Eye (tissue), 1 donor: ENCODE measurements around the gene MIS12.

Experiments used
- DNase-seq: peaks from one replicate; pipeline ENCODE4 v3.0.0-alpha.2; 2015

Gene MIS12

DNA sequence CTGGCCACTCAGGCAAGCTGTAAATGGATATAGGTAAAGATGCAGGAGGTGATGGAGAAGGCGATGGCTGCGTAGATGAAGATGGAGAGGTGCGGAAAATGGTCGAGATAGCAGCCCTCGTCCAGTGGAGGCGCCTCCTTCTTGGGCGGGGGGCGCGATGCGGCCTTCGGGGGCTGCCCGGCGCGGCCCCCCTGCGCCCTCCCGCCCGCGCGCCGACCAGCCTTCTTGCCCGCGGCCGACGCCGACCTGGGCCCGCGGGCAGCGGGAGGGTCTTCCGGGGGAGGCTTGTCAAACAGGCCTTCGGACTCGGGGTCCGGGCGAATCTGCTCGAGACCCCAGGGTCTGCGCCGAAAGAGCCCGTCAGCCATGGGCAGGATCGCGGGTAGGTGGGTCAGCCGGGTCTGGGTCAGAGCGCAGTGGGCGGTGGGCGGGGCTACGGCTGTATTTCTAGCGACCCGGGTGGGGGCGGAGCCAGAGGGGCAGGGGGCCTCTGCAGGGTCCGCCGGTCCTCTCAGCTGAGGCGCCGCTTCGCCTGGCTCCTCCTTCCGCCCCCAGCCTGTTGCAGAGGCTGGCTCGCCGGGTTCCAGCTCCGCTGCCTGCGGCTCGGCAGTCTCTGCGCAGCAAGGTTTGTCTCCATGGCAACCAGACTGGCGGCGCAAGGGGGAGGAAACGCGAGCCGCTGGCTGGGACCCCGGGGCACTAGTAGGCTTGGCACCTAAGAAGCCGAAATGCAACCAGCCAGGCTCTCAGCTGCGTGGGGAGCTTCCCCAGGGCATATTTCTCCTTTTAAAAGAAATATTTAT, 14.4 kb downstream of the MIS12 start:
- peak; percentile 98 for DNase-seq

DNA sequence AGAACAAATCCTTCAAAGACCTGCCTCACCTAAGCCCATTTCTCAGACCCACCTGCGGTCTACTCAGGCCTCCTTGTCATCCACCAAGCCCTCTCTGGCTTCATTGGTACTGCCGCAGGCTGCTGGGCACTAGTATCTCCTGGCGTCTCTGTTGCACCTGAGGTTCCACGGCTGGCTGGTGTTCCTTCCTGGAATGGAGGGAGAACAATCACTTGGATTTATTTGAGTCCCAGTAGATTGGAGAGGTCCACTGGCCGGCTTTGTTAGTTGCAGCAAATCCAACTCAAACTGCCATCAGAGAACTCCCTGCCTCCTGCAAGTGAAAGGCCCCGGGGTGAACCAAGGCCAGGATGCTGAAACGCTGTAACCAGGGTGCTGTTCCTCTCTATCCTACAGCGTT, 15.3 kb downstream of the MIS12 start:
- DNase-seq, result peak; percentile 8

DNA sequence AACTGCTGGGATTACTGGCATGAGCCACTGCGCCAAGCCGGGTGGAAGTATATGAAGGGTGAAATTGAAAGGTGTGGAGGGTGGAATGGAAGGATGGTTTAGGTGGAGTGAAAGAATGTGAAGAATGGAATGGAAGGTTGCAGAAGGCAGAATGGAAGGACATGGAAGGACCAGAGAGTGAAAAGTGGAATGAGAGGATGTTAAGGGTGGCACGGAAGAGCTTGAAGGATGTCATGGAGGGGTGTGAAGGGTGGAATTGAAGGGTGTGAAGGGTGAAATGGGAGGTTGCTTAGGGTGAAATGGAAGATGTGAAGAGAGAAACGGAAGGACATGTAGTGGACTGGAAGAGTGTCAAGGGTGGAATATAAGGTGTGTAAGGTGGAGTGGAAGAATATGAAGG, 16.2 kb downstream of the MIS12 start:
- DNase-seq, result no peak

DNA sequence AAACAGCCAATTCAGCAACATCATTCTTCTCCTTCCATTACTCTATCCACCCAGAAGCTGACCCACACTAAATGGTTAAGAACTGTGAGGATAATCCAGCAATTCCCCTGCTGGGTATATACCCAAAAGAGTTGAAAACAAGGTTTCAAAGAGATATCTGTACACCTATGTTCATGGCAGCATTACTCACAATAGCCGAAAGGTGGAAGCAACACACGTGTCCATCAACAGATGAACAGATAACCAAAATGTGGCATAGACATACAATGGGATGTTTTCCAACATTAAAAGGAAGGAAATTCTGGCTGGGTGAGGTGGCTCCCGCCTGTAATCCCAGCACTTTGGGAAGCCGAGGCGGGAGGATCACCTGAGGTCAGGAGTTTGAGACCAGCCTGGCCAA, 19.9 kb downstream of the MIS12 start:
- no peak for DNase-seq

DNA sequence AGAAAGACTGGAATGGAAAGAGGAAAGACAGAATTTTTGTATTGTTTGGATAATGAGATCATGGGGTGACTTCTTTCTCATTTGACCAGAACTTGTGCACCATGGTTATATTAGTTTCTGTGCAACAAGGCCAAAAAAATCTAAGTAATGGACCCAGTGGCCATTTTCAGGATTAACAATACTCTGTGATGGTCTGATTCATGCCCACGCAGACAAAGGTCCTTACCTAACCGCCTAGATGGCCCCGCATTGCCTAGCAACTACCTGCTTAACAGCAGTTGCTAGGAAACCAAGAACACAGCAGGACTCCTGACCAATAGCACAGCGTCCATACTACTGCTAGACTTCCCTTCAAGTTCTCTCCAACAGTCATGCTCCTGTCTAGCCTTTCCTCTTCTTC, 22.4 kb downstream of the MIS12 start:
- DNase-seq, result peak; percentile 91

DNA sequence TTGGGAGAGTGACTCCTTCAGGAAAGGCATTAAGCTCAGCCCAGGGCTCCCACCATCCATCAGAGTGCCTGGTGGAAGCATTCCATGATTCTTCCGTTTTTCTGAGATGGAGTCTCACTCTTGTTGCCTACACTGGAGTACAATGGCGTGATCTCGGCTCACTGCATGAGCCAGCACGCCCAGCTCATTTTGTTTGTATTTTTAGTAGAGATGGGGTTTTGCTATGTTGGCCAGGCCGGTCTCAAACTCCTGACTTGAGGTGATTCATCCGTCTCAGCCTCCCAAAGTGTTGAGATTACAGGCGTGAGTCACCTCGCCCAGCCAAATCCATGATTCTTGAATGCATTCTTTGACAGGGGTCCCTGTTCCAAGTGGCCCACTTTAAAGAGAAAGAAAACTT, 23.1 kb downstream of the MIS12 start:
- DNase-seq, result no peak

DNA sequence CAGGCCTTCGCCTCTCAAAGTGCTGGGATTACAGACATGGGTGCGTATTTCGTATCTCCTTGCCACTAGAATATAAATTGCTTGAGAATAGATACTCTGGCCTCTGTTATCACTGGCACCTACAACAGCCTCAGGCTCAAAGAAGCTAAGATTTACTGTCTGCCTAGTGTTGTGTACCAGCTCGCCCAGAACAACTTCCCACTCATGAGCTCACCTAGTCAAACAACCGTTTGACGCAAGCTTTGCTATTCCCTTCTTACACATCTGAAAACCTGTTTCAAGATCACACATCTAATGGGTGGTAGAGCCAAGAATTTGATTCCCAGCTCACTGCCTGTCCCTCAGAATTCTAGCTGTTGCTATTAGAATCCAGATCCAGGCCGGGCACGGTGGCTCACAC, 24.4 kb downstream of the MIS12 start:
- DNase-seq, result no peak

DNA sequence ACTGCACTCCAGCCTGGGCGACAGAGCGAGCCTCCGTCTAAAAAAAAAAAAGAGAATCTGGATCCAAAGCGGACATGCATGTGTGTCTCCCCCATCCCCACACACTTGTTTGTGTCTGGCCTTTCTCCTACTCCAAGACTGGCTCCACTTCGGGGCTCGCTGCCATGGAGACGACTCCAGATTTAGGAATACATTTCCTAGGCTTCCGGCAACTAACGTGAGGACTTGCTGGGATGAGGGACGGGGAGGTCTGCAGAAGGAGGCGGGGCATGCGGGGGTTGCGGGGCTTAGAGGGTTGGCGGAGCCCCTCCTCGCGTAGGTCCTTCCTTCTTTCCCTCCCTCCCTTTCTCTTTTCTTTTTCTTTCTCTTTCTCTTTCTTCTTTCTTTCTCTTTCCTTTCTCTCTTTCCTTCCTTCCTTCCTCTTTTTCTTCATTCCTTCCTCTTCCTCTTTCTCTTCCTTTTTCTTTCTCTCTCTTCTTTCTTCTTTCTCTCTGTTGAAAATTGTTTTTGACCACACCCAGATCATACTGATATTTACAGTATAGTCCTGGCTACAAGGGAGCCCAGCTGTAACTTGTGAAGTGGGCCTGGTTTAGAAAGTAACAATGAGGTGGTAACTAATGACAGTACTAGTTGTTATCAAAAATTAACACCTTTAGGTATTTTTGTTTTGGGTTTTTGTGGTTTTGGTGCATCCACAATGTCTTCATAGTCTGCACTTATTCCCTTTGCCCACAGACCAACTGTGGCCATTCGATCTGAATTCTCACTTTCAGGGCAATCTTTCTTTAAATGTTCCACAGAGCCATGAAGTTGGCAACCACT, 25.2 kb downstream of the MIS12 start:
- DNase-seq, result peak; percentile 60

DNA sequence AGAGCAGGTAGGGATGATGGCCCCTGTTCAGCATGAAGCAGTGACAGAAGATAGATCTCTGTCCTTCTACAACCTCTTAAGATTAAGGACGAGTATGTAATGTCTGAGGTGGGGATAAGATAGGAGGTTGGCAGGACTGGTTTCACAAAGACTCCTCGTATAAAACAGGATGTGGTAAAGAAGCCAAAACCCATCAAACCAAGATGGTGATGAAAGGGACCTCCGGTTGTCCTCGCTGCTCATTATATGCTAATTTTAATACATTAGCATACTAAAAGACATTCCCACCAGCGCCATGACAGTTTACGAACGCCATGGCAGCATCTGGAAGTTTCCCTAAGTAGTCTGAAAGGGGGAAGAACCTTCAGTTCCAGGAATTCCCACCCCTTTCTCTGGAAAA, 27.3 kb downstream of the MIS12 start:
- no peak for DNase-seq

DNA sequence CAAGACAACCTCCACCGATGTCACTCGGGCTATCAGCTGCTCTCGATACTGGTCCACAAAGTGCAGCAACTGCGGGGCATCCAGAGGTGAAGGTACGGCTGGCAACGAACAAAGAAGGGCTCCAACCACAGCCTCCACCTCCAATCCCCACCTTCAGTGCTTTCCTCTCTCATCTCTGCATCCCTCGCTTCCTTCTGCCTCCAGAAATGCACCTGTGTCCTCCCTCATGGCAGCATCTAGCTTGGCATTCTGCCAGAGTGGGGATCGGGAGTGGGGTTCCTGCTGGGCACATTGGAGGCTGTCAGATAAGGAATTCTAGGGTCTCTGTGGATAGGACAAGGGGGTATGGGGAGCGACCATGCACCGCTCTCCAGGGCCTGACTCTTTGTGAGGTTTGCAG, 28.6 kb downstream of the MIS12 start:
- no peak for DNase-seq

DNA sequence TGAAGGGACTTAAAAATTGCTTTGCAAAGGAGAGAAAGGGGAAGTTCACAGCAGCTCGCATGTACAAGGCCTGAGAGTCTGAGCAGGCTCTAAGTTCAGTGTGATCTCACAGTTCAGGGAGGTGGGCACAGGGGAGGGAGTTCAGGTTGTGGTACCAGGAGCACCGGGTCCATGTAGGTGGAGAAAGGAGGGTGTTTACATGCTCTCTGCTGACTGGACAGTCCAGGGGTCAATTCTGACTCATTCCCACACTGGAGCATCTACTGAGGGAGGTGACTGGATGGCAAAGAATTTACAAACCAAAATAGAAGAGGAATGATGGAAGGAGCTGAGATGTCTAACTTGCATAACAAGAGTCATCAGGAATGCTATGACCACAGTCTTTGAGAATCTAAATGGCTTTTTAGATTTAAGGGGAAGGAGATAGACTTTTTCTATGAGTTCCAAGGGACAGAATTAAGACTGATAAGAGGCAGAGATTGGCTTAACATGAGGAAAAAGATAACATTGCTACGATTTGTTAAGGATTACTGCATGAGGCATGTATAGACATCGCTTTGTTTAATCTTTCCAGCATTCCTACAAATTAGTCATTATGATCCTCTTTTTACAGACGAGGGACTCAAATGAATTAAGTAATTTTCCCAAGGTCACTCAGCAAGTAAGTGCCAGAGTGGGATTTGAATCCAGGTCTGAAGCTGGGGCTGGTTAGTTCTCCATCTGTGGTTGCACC, 29.9 kb downstream of the MIS12 start:
- peak; percentile 24 for DNase-seq

DNA sequence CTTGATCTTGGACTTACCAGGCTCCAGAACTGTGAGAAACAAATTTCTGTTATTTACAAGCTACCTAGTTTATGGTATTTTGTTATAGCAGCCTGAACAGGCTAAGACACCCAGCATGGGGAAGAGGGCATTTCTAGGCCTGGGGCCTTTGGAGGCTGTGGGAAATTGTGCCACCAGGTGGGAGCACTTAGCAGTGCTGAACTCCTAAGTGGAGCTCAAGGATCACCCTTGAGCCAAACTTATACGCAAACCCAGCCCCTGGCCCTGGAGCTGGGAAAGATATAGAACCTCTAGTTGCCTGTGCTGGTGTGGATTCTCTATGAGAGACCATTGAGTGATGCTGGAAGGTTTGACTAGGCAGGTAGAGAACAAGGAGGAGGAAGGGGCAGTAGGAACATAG, 36.1 kb downstream of the MIS12 start:
- no peak for DNase-seq

DNA sequence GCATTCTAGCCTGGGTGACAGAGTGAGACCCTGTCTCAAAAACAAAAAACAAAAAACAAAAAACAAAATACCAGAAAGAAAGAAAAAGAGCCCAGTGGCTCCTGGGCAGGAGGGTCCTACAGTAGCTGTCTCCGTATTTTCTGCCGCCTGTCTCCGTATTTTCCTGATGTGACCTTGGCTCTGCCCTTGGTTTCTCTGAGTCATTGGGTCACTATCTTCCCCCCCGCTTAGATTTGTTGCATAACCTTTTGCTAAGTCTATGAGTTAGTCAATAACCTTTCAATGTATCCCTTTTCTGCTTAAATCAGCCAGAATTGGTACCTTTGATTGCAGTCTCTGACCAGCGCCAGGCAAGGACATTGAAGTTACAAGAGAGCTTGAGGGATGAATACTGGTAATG, 36.9 kb downstream of the MIS12 start:
- no peak for DNase-seq

DNA sequence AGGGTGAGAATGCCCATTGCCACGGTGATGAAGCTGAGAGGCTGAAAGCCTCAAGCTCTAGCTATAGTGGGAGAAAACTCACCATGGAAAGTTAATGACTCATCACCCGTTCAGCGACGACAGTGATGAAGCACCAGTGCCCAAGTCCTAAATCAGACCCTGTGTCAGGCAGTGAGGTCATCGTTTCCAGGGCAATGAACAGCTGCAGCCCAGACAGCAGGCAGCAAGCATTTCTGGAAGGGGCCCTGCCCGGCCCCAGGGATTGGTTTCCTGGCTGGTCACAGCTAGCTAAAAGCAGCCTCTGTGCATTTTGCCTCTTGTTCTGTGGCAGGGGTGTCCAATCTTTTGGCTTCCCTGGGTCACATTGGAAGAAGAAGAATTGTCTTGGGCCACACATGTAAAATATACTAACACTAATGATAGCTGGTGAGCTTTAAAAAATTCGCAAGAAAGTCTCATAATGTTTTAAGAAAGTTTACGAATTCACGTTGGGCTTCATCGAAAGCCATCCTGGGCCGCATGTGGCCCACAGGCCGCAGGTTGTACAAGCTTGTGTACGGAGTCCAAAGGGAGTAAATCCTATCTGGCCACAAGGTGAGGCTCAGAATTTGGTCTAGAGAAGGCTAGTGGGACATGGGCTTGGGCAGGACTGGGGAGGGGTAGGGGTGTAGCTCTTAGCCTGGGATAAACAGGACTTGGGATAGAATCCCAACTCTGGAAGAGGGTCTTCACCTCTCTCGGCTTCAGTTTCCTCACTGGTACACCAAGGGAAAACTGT, 40.6 kb downstream of the MIS12 start:
- DNase-seq, result peak; percentile 92

DNA sequence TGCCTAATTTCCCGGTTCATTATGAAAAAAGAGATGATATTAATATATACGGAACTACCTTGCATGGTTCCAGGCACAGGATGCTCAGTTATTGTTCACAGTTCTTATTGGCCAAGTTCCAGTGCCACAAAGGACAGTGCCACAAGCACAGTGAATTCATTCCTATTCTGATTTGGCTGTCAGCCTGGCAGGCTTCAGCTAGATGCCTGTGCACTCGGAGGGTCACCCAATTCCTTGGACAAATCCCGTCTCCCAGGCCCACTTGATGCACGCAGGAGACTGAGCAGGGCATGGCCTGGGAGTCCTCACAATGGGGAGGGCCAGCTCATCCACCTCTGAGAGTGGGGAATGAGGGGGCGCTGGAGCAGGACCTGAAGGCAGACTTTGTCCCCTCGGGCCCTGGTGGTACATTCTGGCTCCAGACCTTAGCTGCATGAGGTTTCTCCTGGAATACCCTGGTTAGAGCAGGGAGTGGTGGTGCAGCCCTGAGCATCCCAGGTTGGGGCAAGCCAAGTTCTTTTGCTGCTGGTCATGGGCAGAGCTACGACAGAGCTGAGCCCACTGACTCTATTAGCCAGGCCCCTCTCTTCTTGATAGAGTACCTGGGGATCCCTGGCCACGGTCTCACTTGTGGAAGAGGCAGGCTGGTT, 41.4 kb downstream of the MIS12 start:
- no peak for DNase-seq

DNA sequence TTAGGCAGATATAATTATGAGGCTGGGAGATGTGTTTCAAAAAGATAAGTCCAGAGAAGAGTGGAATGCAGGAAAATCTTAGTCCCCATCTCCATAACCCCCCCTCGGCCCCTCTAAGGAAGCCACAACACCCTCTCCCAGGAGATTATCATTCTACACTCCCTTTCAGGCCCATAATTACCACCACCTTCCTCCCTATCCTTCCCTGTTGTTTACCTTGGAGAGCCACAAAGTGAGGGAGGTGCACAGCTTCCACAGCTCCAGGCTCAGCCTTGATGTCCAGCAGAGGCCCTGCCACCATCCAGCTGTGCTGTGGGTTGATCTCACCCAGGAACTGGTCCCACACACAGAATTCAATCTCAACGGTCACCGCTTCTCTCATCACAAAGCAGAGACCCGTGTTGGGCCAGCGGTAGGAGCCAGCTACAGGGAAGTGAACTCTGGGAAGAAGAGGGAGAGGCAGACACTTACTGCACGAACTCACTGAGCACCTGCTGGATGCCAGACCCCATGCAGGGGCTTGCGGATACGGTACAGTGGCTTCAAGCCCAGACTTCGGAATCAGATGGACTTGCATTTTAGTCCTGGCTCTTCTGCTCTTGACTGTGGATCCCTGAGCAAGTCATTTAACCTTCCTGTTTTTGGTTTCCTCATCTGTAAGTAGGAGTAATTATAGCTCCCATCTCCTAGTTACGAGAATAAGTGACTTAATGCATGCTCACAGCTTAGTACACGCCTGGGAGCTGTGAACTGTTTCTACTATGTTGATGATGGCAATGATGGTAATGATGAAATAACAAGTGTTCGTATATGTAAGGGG, 44.1 kb downstream of the MIS12 start:
- no peak for DNase-seq

DNA sequence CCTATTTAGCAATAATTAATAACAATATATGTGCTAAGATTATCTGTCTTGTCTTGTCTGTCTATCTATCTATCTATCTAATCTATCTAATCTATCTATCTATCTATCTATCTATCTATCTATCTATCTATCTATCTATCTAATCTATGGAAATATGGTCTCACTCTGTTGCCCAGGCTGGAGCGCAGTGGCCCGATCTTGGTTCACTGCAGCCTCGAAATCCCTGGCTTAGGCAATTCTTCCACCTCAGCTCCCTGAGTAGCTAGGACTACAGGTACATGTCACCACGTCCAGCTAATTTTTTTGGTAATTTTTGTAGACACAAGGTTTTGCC, 44.7 kb downstream of the MIS12 start:
- DNase-seq, result no peak

DNA sequence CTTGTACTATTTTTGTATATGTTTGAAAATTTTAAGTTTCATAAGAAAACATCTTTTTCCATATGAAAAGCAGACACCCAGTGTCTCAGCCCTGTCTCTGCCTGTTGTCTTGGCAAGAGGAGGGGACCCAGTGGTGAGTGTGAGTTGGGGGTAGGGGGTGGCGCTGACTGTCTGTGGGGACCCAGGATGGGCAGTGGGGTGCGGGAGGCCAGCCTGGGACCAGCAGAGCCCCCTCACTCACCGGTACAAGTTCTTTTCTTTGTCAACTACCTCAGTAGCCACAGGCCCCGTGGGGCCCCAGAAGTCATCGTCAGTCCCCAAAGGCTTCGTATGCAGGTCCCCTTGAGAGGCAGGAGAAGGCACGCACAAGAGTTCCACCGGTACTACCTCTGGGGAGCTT, 46.2 kb downstream of the MIS12 start:
- DNase-seq, result no peak

DNA sequence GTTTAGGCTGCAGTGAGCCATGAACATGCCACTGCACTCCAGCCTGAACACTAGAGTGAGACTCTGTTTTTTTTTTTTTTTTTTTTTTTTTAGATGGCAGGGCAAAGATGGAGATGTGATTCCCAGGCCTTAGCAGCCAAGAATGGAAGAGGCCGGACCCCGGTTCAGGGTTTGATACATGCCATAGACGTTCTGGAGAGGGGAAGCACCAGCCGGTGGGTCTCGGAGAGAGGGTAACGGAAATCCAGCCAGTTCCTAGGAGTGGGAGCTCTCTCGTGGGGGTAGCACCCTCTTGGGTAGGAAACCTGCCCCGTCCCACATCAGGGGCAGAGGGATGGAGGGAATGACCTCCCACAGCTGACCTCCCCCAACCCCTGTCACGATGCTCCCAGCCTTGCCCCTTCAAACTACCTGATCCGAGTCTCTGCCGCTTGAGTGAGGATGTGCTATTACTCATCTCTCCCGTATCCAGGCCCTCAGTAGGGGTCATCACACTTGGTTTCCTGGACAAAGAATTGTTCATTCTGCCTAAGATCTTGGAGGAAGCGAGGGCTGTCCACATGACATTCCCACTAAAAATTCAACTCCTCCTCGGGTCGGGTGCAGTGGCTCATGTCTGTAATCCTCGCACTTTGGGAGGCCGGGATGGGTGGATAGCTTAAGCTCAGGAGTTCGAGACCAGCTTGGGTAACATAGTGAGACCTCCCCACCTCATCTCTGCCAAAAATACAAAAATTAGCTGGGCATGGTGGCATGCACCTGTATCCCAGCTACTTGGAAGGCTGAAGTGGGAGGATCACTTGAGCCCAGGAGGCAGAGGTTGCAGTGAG, 47.3 kb downstream of the MIS12 start:
- peak; percentile 42 for DNase-seq

DNA sequence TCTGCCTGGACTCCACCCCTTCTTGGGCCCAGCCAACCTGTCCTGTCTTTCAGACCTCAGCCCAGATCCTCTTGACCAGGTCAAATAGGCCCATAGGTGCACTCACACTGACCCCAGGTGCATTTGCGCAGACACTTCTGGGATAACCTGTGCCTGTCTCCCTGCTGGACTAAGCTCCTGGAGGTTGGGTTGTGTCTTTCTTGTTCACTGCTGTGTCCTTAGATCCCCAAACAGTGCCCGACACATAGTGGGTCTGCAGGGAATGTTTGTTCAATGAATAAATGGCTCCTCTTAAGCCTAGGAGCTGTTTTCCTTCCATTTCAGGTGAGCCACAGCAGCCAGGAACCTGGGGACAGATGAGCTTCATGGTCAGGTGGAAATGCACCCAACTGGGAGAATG, 49.1 kb downstream of the MIS12 start:
- DNase-seq, result no peak
